ENCODE data around the gene SPEG. TPM values are rescaled to one million over a fixed set of nuclear protein-coding genes. Genes with fewer than 3 reads are reported as not detected.

SPEG gene
- polyA plus RNA-seq, 1 donor (not counting 4 experiments of a cell fraction or from before 2014, with no cell fraction given): 18.8 TPM

DNA sequence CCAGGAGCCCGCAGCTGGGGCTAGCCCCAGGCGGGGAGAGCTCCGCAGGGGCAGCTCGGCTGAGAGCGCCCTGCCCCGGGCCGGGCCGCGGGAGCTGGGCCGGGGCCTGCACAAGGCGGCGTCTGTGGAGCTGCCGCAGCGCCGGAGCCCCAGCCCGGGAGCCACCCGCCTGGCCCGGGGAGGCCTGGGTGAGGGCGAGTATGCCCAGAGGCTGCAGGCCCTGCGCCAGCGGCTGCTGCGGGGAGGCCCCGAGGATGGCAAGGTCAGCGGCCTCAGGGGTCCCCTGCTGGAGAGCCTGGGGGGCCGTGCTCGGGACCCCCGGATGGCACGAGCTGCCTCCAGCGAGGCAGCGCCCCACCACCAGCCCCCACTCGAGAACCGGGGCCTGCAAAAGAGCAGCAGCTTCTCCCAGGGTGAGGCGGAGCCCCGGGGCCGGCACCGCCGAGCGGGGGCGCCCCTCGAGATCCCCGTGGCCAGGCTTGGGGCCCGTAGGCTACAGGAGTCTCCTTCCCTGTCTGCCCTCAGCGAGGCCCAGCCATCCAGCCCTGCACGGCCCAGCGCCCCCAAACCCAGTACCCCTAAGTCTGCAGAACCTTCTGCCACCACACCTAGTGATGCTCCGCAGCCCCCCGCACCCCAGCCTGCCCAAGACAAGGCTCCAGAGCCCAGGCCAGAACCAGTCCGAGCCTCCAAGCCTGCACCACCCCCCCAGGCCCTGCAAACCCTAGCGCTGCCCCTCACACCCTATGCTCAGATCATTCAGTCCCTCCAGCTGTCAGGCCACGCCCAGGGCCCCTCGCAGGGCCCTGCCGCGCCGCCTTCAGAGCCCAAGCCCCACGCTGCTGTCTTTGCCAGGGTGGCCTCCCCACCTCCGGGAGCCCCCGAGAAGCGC is 49.1 kb downstream of the SPEG start:
- H3K4me3 ChIP-seq (ENCODE audit: control insufficient read depth in 2 of 3, extremely low read depth in 1 of 3, insufficient read depth in 2 of 3, low read depth in 1 of 3, low read length in 3 of 3): no peak overlapping the region
- dilution Hi-C loops (cut with MboI; ENCODE audit: extremely low pct_ligation_motif_present, low sequenced_read_pairs): no loop called here
- TF ChIP-seq, protein P1, sequence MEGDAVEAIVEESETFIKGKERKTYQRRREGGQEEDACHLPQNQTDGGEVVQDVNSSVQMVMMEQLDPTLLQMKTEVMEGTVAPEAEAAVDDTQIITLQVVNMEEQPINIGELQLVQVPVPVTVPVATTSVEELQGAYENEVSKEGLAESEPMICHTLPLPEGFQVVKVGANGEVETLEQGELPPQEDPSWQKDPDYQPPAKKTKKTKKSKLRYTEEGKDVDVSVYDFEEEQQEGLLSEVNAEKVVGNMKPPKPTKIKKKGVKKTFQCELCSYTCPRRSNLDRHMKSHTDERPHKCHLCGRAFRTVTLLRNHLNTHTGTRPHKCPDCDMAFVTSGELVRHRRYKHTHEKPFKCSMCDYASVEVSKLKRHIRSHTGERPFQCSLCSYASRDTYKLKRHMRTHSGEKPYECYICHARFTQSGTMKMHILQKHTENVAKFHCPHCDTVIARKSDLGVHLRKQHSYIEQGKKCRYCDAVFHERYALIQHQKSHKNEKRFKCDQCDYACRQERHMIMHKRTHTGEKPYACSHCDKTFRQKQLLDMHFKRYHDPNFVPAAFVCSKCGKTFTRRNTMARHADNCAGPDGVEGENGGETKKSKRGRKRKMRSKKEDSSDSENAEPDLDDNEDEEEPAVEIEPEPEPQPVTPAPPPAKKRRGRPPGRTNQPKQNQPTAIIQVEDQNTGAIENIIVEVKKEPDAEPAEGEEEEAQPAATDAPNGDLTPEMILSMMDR (optimal IDR thresholded peaks at IDR 0.05 in 1 of 3, IDR thresholded peaks at IDR 0.05 in 1 of 3, conservative IDR thresholded peaks at IDR 0.05 in 1 of 3; ENCODE audit: extremely low read depth in 1 of 3, insufficient read depth in 2 of 3, low read length in 3 of 3): peak in 1 of 3 experiments; percentile 9
- no peak for TF ChIP-seq EZH2 (IDR thresholded peaks at IDR 0.05; ENCODE audit: low read length)
- DNase-seq (ENCODE audit: low read depth, low spot score): no peak
- no peaks in the 10 kb centered on the region for H3K4me1 ChIP-seq (ENCODE audit: control insufficient read depth, extremely low read depth, insufficient read depth, low read length)
- H3K4me2 ChIP-seq (ENCODE audit: control insufficient read depth, extremely low read depth, insufficient read depth, low read depth, low read length): no peak overlapping the region
- no peaks in the 10 kb centered on the region for H3K9me1 ChIP-seq (ENCODE audit: control insufficient read depth, extremely low read depth, insufficient read depth, low read length)
- peaks cover 0 to 17% of the 10 kb centered on the region in 2 experiments for H3K36me3 ChIP-seq (ENCODE audit: control insufficient read depth in 2 of 2, extremely low read depth in 1 of 2, insufficient read depth in 2 of 2, low read length in 2 of 2)
- H3K79me2 ChIP-seq (ENCODE audit: control insufficient read depth, insufficient read depth, low read length): no peaks in the 10 kb centered on the region
- FAIRE-seq: no peak
- no peaks in the 10 kb centered on the region for H3K9me3 ChIP-seq (ENCODE audit: control insufficient read depth, low read depth, low read length)
- H4K20me1 ChIP-seq (ENCODE audit: control insufficient read depth, extremely low read depth, insufficient read depth, low read length): no peaks in the 10 kb centered on the region
- peaks cover 45% of the 10 kb centered on the region for H3K27me3 ChIP-seq (ENCODE audit: control insufficient read depth, extremely low read depth, insufficient read depth, low read length)
- no peak overlapping the region for H3K27ac ChIP-seq (ENCODE audit: control insufficient read depth, insufficient read depth, low read length)
- H2AFZ ChIP-seq (ENCODE audit: control insufficient read depth, low read length): no peak overlapping the region
- H3K9ac ChIP-seq (ENCODE audit: control insufficient read depth, extremely low read depth, insufficient read depth, low read length): no peak overlapping the region

DNA sequence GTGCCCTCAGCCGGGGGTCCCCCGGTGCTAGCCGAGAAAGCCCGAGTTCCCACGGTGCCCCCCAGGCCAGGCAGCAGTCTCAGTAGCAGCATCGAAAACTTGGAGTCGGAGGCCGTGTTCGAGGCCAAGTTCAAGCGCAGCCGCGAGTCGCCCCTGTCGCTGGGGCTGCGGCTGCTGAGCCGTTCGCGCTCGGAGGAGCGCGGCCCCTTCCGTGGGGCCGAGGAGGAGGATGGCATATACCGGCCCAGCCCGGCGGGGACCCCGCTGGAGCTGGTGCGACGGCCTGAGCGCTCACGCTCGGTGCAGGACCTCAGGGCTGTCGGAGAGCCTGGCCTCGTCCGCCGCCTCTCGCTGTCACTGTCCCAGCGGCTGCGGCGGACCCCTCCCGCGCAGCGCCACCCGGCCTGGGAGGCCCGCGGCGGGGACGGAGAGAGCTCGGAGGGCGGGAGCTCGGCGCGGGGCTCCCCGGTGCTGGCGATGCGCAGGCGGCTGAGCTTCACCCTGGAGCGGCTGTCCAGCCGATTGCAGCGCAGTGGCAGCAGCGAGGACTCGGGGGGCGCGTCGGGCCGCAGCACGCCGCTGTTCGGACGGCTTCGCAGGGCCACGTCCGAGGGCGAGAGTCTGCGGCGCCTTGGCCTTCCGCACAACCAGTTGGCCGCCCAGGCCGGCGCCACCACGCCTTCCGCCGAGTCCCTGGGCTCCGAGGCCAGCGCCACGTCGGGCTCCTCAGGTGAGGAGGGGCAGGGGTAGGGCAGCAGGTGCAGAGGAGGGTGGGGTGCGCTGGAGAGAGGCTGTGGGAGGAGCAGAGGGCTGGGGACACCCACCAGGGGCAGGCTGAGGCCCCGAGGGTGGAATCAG is 49.9 kb downstream of the SPEG start:
- H3K4me3 ChIP-seq (ENCODE audit: control insufficient read depth in 2 of 3, extremely low read depth in 1 of 3, insufficient read depth in 2 of 3, low read depth in 1 of 3, low read length in 3 of 3): no peak overlapping the region
- dilution Hi-C loops (cut with MboI; ENCODE audit: extremely low pct_ligation_motif_present, low sequenced_read_pairs): no loop called here
- FAIRE-seq: no peak

More for the DNA sequence above, 49.9 kb downstream of the SPEG start:
- Histone ChIP-seq H3K27ac (ENCODE audit: control insufficient read depth, insufficient read depth, low read length) (no peak overlapping the region), H3K9ac (ENCODE audit: control insufficient read depth, extremely low read depth, insufficient read depth, low read length) (no peak overlapping the region), H2AFZ (ENCODE audit: control insufficient read depth, low read length) (no peak overlapping the region), H3K79me2 (ENCODE audit: control insufficient read depth, insufficient read depth, low read length) (no peaks in the 10 kb centered on the region), H3K9me3 (ENCODE audit: control insufficient read depth, low read depth, low read length) (no peaks in the 10 kb centered on the region), H3K36me3 (ENCODE audit: control insufficient read depth in 2 of 2, extremely low read depth in 1 of 2, insufficient read depth in 2 of 2, low read length in 2 of 2) (peaks cover 0 to 15% of the 10 kb centered on the region in 2 experiments), H3K9me1 (ENCODE audit: control insufficient read depth, extremely low read depth, insufficient read depth, low read length) (no peaks in the 10 kb centered on the region), H3K27me3 (ENCODE audit: control insufficient read depth, extremely low read depth, insufficient read depth, low read length) (peaks cover 45% of the 10 kb centered on the region), H3K4me1 (ENCODE audit: control insufficient read depth, extremely low read depth, insufficient read depth, low read length) (no peaks in the 10 kb centered on the region), H4K20me1 (ENCODE audit: control insufficient read depth, extremely low read depth, insufficient read depth, low read length) (no peaks in the 10 kb centered on the region), H3K4me2 (ENCODE audit: control insufficient read depth, extremely low read depth, insufficient read depth, low read depth, low read length) (peak overlapping the region; percentile 16)
- DNase-seq (ENCODE audit: low read depth, low spot score): no peak
- TF ChIP-seq EZH2 (IDR thresholded peaks at IDR 0.05; ENCODE audit: low read length): peak; percentile 98
- TF ChIP-seq, protein P1 (optimal IDR thresholded peaks at IDR 0.05 in 1 of 3, IDR thresholded peaks at IDR 0.05 in 1 of 3, conservative IDR thresholded peaks at IDR 0.05 in 1 of 3; ENCODE audit: extremely low read depth in 1 of 3, insufficient read depth in 2 of 3, low read length in 3 of 3): no peak
